HL-60 (cell line): Measurements from ENCODE around the gene KCNK15.

Source experiments
- CTCF ChIP-seq: IDR thresholded peaks from one replicate; pipeline ENCODE4 v1.5.1; 2011; ENCODE audit warnings: low read length, control low read depth, inconsistent platforms; ENCODE audit not compliant: insufficient read depth
- POLR2AphosphoS5 ChIP-seq: IDR thresholded peaks from 2 replicates; pipeline ENCODE4 v1.6.1; 2012; ENCODE audit warnings: low read depth

DNA sequence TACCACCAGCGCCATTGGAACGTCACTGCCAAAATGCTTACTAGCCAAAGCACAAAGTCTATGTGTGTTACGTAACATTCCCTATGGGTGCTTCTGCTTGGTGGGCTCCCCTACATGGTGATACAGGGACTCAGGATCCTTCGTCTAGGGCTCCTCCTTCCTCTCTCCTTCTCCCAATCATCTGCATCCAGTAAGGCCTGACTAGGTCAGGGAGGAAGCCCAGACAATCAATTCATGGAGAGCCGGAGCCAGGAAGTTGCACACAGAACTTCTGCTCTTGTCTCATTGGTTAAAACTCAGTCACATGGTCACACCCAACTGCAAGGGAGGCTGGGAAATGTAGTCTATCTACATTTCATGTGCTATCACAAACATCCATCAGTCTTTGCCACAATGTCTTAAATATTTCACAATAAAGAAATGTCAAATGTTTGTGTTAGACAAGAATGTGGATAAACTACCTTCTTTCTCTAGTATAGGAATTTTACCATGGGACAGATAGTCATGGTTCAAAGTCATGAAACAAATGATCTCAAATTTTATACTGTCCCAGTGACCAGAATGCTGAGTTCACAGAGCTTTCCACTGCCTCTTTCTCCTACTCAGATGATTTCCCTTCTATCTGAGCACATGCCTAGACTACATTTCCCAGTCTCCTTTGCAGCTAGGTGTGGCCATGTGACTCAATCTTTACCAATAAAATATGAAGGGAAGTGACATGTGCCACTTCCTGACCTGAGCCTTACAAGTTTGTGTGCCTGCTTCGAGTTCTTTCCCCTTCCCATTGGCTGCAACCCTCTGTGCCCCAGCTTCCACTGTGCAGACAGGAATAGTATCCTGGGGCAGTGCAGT is 9.3 kb upstream of the KCNK15 start:
- TF ChIP-seq CTCF (no peak), POLR2AphosphoS5 (no peak)
